Kidney tubule cell (primary cell): ENCODE results near the gene DTNA.

ENCODE experiments used
- DNase-seq: peaks from one replicate; pipeline ENCODE4 v3.0.0-alpha.2; 2018; ENCODE audit warnings: low spot score

The DTNA gene

DNA sequence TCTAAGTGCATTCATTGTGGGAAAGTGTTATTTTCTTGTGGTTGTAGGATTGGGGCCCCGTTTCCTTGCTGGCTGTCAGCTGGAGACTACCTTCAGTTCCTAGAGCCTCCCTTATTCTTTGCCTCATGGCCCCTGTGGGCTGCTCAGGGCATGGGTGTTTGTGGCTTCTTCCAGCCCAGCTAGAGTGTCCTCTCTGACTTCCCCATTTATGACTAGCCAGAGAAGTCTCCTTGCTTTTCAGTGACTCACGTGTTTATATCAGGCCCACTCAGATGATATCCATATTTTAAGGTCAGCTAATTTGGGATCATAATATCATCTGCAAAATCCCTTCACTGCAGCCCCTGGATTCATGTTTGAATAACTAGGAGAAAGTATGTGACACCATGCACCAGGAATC lies 62.8 kb downstream of the DTNA start:
- peak; percentile 20 for DNase-seq

DNA sequence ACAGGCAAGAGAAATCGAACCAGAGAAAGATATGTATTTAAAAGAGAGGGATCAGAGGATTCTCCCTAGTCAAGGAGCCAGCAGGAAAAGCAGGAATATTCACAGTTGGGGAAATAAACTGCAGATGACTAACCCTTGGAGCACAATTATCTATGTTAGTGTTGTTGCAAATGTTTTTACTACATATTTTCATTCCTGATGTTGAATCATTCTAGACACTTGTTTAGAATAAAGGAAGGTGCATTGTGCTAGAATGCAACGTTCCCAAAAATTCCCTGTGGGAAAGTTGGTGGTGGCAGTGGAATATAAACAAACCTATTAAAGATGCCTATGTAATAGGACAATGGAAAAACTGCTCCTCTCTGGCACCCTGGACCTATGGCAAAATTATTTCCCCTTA lies 63.3 kb downstream of the DTNA start:
- no peak for DNase-seq

DNA sequence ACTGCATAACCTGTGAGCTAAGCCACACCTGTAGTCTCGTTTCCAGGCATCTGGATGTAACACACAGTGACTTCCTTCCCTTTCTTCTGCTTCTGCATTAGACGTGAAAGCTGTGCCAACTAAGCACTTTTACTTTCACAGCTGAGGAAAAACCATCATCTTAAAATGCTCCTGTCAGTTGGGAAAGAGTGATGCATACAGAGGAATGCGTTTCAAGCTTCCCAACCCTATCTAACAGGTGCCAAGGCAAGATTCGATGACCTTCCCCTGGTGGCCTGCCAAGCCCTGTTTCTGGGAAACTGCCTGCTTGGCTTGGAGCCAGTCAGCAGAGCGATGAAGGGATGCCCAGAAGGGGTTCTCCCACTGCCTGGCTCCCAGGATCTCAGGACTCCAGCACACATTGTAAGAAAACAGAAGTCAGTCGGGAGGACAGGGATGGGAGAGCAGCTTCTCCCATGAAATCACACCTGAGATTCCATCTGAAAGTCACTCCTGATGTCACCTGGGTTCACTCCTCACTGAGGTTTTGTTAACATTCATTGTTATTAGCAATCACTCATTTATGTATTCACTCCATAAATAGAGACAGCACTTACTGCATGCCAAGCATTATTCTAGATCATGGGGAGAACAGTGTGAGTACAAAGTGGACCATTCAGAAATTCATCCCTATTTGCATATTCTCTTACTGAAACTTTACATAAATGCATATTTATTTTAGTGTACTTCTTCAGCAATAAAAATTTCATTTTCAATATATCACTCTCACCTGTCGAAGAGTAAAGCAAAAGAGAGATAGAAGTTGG lies 64.1 kb downstream of the DTNA start:
- peak; percentile 92 for DNase-seq

DNA sequence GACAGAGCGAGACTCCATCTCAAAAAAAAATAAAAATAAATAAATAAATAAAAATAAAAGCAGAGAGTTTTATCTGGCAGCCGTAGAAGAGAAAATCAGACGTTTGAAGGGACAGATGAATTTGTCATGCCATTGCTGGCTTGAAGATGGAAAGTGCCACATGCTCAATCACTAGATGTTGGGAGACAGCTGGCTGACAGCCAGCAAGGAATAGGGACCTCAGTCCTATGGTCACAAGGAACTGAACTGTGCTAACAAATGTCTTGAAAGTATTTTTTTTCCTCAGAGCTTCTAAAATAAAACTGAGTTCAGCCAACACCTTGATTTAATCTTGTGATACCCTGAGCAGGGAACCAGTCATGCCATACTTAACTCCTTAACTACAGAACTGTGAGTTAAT lies 65.4 kb downstream of the DTNA start:
- DNase-seq, result no peak

DNA sequence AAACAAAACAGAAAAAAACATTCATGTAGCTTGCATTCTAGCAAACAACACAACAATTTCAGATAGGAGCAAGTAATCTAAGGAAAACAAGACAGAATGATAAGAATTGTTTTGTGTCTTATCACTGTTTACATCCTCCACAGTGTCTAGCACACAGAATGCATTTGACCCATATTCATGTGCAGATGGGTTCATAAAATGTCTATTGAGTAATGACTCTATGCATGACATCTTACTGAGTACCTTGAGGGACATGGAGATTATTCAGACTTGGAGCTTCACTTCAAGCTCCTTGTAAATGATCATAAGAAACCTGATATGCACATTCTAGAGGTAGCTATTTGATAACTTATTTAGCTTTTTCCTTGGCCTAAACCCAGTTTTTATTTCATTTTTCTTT lies 69.0 kb downstream of the DTNA start:
- no peak for DNase-seq

DNA sequence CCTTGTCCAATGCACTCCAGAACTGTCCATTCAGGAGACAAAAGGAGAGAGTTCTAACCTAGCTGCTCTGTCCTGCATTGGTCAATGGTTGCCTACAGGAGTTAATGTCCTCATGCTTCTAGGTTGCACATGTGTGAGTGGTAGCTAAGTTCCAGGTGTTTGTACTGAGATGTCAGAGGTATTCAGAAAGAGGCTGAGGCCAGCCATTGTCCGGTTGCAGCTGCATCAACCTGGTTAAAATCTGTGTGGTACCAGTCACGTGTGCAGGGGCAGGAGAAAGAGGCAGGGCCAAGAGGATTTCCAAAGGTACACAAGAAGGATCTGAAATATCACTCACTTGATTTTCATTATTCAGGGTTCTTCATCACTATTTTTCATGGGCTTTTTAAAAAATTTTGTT lies 70.8 kb downstream of the DTNA start:
- DNase-seq, result no peak

DNA sequence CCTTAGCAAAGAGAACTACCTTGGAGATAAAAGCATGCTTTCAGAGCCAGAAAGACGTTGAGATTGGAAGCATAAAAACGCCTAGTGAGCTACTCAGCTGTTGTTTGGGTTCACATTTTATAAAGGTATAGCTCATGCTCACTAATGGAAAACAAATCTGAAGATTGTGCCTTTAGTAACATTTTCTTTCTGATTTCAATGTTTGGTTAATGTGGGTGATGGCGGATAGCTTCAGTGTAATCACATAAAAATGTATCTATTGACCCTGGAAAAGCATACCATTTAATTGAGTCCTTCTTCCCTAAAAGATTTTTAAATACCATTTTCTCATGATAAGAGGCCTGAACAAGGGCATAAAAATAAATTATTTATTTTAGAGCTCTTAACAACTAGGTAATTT lies 73.4 kb downstream of the DTNA start:
- DNase-seq, result no peak

DNA sequence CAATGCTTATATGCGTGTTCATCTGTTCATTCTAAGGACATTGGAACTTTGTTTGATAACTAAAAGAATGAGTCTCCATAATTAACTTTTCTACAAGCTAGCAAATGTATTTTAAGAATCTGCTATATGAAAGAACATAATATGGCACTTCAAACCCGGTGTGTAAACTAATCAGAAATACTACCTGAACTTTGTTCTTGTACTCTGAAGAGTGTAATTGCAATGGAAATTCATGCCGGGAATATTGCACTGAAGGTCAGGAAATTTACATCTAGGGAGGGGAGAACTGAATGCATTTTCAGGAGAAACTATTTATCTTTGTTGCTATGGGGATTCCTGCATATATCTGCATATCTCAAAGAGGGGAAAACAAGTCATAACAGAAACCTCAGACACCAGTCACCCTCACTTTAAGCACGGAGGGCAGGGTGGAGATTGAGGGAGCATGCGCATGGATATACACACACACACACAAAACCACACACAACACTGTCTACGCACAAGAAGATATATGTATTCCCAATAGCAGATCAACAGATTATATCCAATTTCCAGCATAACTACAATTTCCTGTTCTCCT lies 76.2 kb downstream of the DTNA start:
- DNase-seq, result no peak

DNA sequence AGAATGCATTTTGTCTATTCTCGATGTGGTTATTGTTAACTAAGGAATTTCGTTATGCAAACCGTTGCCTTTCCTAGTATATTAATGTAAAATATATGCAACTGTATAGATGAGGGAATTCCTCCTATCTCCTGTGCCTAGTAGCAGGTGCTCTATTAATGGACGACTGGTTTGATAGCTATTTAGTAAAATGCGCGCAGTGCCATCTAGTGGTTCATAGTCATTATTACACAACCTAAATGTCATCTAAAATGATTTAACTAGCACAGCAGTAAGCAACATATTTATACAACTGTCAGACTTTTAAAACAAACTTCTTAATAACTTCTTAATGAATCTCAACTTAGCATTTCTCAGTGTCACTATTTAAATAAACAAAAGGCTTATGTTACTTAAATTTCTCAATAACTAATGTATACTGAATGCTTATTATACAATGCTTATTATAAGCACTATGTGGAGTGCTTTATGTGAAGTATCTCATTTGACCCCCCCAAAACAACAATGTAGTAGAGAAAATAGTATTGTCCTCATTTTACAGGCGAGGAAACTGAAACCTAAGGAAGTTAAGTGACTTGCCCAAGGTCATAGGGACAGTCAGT lies 77.9 kb downstream of the DTNA start:
- DNase-seq, result peak; percentile 70

DNA sequence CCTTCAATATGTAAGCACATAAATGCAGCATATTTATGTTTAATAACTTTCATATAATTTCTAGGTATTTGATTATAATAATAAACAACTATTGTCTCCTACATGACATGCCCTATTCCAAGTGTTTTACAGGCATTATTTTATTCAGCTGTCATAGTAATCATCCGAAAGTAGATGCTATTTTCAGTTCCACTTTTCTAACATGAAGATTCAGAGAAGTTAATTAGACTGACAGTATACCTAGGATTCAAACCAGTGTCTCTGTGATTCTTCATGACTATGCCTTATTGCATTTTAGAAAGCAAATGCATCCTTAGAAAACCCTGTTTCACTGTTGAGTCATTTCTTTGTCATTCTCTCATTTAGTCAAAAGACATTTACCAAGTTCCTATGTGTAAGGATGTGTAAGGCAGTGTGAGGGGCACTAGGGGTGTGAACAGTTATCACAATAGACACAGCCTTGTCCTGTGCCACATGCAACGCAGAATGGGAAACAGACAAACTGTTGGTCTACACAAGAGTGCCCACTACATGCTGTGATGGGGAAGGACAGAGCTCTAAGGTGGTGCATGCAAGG lies 79.8 kb downstream of the DTNA start:
- peak; percentile 35 for DNase-seq

DNA sequence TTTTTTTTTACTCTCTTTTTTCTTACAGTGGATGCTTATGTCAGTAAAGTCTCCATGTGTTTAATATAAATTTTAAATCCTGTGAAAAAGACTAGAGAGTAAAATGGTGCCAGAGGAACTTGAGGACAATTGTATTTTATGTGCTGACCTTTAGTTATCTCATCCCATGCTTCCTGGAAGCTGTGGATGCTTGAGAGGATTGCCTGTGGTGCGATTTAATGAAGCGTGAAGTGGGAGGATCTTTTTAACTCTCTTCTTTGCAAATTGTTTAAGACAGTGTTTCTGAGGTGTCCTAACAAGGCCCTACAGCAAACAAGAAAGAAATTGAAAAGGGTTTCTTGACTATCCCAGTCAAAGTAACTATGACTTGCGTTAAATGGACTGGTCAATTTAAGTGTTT lies 84.2 kb downstream of the DTNA start:
- DNase-seq, result peak; percentile 54

DNA sequence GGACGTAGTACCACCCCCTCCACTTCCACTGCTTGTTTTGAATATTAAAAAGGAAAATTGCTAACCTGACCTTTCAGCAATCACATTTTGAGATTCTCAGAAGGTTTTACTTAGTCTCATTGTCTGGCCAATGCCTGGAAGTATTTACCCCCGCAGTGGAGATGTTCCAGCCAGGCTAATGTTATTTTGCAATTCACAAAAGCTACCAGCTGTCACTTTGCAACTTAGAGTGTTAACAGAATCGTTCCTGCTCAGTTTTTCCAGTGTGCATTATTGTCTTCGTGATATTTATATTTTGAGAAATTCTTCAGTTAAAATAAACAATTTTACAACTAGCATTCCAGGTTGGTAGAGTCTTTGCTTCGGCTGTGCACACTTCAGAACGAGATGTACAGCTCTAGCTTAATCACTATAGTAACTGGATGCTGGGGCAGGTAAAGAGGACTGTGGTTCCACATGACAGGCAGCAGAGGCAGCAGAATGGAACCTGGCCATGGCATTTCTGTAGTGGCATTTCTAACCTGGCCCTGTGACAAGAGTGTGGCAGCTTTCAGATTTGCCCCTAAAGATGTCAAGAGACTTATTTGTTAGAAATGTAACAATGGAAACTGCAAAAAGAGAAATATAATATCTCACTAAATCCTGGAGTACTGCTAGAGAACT lies 85.1 kb downstream of the DTNA start:
- peak; percentile 17 for DNase-seq

DNA sequence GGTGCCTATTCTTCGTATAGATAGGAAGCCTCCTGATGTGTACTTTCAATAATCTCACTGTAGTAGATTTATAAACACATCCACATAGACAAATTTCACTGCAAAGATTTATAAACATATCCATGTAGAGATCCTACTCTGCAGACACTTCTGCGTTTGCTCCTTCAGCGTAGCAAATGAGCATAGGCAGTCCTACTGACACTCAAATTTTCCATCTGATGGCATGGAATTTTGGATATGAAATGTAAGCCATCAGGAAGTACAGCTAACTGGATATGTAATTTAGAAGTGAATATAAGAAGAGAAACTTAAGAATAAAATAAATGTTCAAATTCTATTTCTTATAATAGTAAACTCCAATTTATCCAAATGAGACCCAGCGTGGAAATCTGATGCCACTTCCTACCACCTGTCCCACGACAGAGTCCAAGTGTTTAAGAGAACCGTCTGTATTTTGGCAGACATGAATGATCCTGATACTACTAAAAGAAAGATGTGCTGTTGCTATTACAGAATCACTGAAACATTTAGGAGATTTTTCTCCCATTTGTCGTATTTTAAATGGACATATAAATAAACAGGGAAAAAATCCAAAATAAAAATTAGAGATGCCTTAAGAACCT lies 86.0 kb downstream of the DTNA start:
- DNase-seq, result no peak

DNA sequence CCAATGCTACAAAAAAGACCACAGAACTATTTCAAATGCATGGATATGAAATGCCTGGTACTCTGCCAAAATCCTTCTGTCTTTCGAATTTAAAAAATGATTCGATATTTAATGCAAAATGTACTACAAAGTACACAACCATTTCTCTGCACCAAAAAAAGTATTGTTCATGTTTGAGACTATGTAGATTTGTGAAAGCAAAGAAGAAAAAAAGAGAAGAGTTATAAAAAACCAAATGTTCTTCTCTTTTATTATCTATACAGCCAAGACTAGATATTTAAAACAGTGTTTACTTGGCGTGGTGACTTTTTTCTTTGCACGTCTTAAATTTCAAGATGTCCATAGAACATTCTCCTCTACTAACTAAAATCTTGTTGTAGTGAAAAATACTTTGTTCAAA lies 89.2 kb downstream of the DTNA start:
- no peak for DNase-seq

DNA sequence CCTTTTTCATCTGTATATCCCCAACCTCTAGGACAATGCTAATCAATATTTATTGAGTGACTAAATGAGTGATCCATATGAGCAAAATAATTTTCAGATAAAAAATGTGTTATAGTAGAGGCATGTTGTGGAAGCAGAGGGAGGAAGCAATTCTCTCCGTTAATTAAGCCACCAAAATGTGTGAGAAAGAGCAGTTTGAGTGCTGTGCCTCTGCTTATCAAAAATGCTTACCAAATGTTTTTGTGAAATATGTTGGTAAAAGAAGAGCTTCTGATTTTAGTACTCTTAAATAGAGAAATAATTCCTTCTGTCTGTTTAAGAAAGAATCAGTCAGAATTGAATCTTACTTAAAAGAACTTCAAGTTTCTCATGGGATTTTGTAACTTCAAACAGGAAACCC lies 90.3 kb downstream of the DTNA start:
- DNase-seq, result no peak

DNA sequence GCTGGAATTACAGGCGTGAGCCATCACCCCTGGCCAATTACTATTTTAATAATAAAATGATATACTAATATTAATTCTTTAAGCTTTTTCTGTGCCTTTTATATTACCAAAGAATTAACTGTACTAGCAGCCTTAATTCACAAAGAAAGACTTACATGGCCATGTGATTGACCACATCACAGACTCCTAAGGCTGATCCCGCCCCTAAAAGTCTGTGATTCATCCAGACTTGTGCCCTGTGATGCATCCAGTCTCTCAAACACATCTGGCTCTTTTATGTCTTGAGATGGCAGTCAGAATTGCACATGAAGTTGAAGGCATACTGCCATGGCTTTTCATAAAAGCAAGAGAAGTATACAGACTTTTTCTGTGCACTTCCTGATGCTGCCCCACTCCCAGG lies 91.7 kb downstream of the DTNA start:
- peak; percentile 78 for DNase-seq

DNA sequence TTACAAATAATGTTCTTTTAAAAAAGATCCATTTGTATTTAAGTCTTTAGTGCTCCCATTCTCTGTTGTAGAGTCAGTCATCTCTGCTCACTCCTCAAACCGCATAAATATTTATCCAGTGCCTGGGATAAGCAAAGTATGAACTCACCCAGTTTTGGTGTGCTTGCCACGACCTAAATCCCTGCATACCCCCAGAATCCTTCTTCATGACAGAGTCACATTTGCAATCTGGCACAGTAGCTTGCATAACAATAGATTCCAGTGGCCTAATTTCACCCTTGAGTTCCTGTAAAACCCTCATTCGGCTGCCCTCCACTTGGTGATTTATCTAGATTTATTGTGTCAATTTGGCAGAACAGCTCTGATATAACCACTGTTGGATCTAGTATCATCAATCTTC lies 92.9 kb downstream of the DTNA start:
- no peak for DNase-seq

DNA sequence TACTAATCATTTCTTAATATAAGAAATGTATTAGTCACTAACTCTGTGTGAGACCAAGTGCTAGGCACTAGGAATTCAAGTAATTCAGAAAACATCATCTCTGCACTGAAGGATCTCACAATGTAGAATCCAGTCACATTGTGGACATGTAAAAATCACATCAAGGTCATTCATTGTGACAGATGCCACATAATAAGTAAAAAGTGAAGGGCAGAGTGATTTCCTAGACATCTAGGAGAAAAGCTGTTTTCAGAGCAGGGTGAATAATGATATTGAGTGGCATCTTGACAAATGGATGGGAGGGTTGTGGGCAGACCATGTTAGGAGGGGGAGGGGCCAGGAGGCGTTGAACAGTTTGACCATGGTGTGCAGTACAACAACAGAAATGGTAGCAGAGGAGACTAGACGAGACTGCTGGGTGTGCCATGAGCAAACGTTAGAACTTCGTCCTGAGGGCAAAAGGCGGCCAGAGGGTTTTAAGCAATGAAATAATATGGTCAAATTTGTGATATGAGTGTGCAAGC lies 93.8 kb downstream of the DTNA start:
- no peak for DNase-seq

DNA sequence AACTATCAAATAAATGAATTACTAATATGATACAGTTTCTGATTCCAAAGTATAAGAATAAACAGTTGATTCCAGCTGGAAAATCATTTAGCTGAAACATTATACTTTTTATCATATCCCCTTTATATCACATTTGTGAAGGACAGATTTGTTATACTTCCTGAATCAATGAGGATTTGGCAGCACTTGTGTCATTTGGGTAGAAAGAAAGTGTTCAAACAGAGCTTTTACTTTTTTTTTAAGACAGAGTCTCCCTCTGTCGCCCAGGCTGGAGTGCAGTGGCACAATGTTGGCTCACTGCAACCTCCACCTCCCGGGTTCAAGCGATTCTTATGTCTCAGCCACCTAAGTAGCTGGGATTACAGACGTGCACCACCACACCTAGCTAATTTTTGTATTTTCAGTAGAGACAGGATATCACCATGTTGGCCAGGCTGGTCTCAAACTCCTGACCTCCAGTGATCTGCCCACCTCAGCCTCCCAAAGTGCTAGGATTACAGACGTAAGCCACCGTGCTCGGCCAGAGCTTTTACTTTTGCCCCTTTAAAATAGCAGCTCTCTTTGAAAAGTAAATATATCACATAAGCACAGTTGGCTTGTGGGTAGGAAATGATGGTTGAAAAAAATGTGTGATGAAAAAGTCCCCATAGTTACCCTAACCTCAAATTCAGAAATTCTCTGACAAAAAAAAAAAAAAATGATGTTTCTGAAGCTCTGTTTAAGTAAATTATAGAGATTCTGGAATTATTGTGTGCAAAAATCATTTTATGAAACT lies 95.2 kb downstream of the DTNA start:
- no peak for DNase-seq

DNA sequence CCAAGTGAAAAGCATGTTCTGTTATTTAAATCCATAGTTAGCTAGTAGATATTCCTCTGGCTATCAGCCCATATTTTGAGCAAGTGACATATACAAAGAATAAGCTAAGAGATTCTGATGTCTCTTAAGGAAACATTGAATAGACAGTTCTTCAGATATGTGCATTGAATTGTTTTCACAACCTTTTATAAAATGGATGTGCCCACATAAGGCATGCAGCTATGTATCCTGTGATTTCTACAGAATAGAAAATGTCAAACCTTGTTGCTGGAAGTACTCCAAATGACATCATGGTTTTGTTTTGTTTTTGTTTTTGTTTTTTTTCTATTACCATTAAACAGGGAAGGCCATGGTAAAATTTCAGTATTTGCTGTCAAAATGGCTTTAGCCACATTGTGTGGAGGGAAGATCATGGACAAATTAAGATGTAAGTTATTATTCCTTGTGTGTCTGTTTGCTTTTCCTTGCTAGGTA lies 95.8 kb downstream of the DTNA start:
- DNase-seq, result no peak

DNA sequence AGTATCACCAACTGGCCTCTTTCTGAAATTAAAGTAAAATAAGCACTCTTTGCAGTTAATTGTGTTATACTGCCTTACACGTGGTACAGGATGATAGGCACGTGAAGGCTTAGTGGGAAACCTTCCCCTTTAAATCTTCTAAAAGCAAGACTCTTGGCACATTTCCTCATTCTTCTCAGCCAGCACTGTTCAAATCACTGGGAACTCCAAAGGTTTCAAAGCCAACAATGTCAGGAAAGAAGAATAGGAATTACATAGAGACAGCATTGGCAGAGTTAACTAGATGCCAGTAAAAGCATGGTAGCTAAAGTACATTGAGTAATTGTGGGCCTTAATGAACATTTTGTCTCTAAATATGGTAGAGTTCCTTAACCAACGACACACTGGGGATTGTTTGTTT lies 96.4 kb downstream of the DTNA start:
- no peak for DNase-seq
